HEK293 (cell line): ENCODE results near the gene DNAJB11.

ENCODE experiments used
- EGR2 ChIP-seq: fragments of 450-650 bp; formaldehyde crosslinking; IDR thresholded peaks from 2 replicates; pipeline ENCODE4 v1.5.1; 2016; ENCODE audit warnings: low read depth, missing biosample characterization, missing genetic modification characterization
- GLIS2 ChIP-seq: fragments of 450-650 bp; formaldehyde crosslinking; IDR thresholded peaks from 2 replicates; pipeline ENCODE4 v1.5.1; 2016; ENCODE audit warnings: missing biosample characterization, missing genetic modification characterization
- KLF7 ChIP-seq: fragments of 450-650 bp; formaldehyde crosslinking; IDR thresholded peaks from 2 replicates; pipeline ENCODE4 v1.5.1; 2016; ENCODE audit warnings: missing biosample characterization, missing genetic modification characterization, borderline replicate concordance
- KLF9 ChIP-seq: fragments of 450-650 bp; formaldehyde crosslinking; IDR thresholded peaks from 2 replicates; pipeline ENCODE4 v1.5.1; 2016; ENCODE audit warnings: missing biosample characterization, missing genetic modification characterization, low read depth
- OSR2 ChIP-seq: fragments of 450-650 bp; formaldehyde crosslinking; IDR thresholded peaks from 2 replicates; pipeline ENCODE4 v1.5.1; 2016; ENCODE audit warnings: missing biosample characterization, missing genetic modification characterization
- SETDB1 ChIP-seq: IDR thresholded peaks from one replicate; pipeline ENCODE4 v1.6.1; 2017; ENCODE audit warnings: mild to moderate bottlenecking, low read length, moderate library complexity, mixed read lengths; ENCODE audit not compliant: insufficient read length
- ZBTB17 ChIP-seq: fragments of 450-650 bp; formaldehyde crosslinking; IDR thresholded peaks from 2 replicates; pipeline ENCODE4 v1.5.1; 2016; ENCODE audit warnings: missing biosample characterization, missing genetic modification characterization
- ZBTB21 ChIP-seq: fragments of 450-650 bp; formaldehyde crosslinking; IDR thresholded peaks from 2 replicates; pipeline ENCODE4 v1.5.1; 2017; ENCODE audit warnings: missing biosample characterization, missing genetic modification characterization
- ZFHX2 ChIP-seq: fragments of 450-650 bp; formaldehyde crosslinking; conservative IDR thresholded peaks from 2 replicates; pipeline ENCODE4 v1.5.1; 2016; ENCODE audit warnings: missing biosample characterization, missing genetic modification characterization
- ZFP69B ChIP-seq: fragments of 450-650 bp; formaldehyde crosslinking; IDR thresholded peaks from 2 replicates; pipeline ENCODE4 v1.5.1; 2016; ENCODE audit warnings: missing biosample characterization, missing genetic modification characterization
- ZNF16 ChIP-seq: fragments of 450-650 bp; formaldehyde crosslinking; IDR thresholded peaks from 2 replicates; pipeline ENCODE4 v1.5.1; 2016; ENCODE audit warnings: low read depth, missing biosample characterization, missing genetic modification characterization
- ZNF2 ChIP-seq: fragments of 450-650 bp; formaldehyde crosslinking; IDR thresholded peaks from 2 replicates; pipeline ENCODE4 v1.5.1; 2016; ENCODE audit warnings: missing biosample characterization, missing genetic modification characterization
- ZNF501 ChIP-seq: fragments of 450-650 bp; formaldehyde crosslinking; IDR thresholded peaks from 2 replicates; pipeline ENCODE4 v1.5.1; 2016; ENCODE audit warnings: missing biosample characterization, missing genetic modification characterization
- ZNF521 ChIP-seq: fragments of 450-650 bp; formaldehyde crosslinking; IDR thresholded peaks from 2 replicates; pipeline ENCODE4 v1.5.1; 2017; ENCODE audit warnings: missing biosample characterization, mild to moderate bottlenecking, missing genetic modification characterization
- ZNF791 ChIP-seq: fragments of 450-650 bp; formaldehyde crosslinking; IDR thresholded peaks from 2 replicates; pipeline ENCODE4 v1.5.1; 2016; ENCODE audit warnings: missing biosample characterization, missing genetic modification characterization
- ZNF837 ChIP-seq: fragments of 450-650 bp; formaldehyde crosslinking; IDR thresholded peaks from 2 replicates; pipeline ENCODE4 v1.5.1; 2016; ENCODE audit warnings: missing biosample characterization, missing genetic modification characterization
- ZNF843 ChIP-seq: fragments of 450-650 bp; formaldehyde crosslinking; IDR thresholded peaks from 2 replicates; pipeline ENCODE4 v1.5.1; 2016; ENCODE audit warnings: missing biosample characterization, missing genetic modification characterization
- ZSCAN16 ChIP-seq: fragments of 450-650 bp; formaldehyde crosslinking; IDR thresholded peaks from 2 replicates; pipeline ENCODE4 v1.5.1; 2016; ENCODE audit warnings: missing biosample characterization, missing genetic modification characterization
- TF ChIP-seq, protein P1 (sequence below): fragments of 450-650 bp; IDR thresholded peaks from 2 replicates; pipeline ENCODE4 v1.5.1; 2018; ENCODE audit warnings: missing biosample characterization, mild to moderate bottlenecking, missing genetic modification characterization
- TF ChIP-seq, protein P2 (sequence below): fragments of 450-650 bp; formaldehyde crosslinking; IDR thresholded peaks from 2 replicates; pipeline ENCODE4 v1.5.1; 2016; ENCODE audit warnings: missing biosample characterization, missing genetic modification characterization
- TF ChIP-seq, protein P3 (sequence below): fragments of 450-650 bp; formaldehyde crosslinking; IDR thresholded peaks from 2 replicates; pipeline ENCODE4 v1.5.1; 2017; ENCODE audit warnings: missing biosample characterization, missing genetic modification characterization
- TF ChIP-seq, protein P4 (sequence below): fragments of 450-650 bp; formaldehyde crosslinking; IDR thresholded peaks from 2 replicates; pipeline ENCODE4 v1.5.1; 2016; ENCODE audit warnings: missing biosample characterization, missing genetic modification characterization
- TF ChIP-seq, protein P5 (sequence below): fragments of 450-650 bp; formaldehyde crosslinking; IDR thresholded peaks from 2 replicates; pipeline ENCODE4 v1.5.1; 2016; ENCODE audit warnings: missing biosample characterization, missing genetic modification characterization
- TF ChIP-seq, protein P6 (sequence below): fragments of 450-650 bp; formaldehyde crosslinking; conservative IDR thresholded peaks from 2 replicates; pipeline ENCODE4 v1.5.1; 2016; ENCODE audit warnings: low read depth, missing biosample characterization, missing genetic modification characterization

DNAJB11 gene

DNA sequence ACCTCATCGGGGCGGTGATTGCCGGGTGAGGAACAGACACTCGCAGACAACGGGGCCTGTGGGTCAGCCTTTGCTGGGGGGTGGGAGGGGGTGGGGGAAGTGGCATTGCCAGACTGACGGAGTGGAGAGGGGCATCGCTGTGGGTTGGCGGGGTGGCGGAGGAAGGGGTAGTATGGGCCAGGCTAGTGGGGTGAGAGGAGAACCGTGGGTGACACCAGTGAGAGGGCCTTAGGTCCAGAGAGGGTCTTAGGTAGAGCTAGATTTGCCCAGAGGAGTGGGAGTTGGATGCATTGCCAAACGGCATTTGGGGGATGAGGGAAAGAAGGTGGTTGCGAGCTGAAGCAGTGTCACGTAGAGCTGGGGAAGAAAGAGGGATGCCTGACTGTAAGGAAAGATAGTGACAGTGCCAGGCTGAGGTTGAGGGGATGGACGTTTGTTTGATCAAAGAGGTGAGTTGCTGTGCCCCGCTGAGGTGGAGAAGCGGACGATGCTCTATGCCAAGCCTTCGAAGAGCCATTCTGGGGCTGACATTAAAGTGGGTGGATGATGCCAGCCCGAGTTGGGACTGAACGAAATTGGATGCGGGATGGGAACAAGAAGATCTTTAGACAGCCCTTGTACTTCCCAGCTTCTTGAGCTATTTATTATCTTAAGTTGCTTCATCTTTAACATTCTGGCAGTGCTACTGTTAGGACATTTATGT lies 572 bp downstream of the DNAJB11 start (continued):
- TF ChIP-seq ZNF791 (tag by site-specific recombination) = no peak
- 0 out of 2 replicates have a peak, but pooled peaks have one; percentile 12 for TF ChIP-seq ZNF501
- TF ChIP-seq ZNF16 = no peak
- TF ChIP-seq ZNF2 (tag by site-specific recombination) = no peak
- TF ChIP-seq ZBTB21 (tag by site-specific recombination) = no peak
- TF ChIP-seq OSR2 (tag by site-specific recombination) = no peak
- TF ChIP-seq ZBTB17 (tag by site-specific recombination) = no peak
- TF ChIP-seq ZFP69B (tag by site-specific recombination) = no peak
- no peak for TF ChIP-seq ZNF843
- peak; percentile 47; the same call in 1 of the 2 replicates for TF ChIP-seq ZFHX2
- TF ChIP-seq KLF9 = no peak
- no peak for TF ChIP-seq SETDB1
- TF ChIP-seq, protein P1, sequence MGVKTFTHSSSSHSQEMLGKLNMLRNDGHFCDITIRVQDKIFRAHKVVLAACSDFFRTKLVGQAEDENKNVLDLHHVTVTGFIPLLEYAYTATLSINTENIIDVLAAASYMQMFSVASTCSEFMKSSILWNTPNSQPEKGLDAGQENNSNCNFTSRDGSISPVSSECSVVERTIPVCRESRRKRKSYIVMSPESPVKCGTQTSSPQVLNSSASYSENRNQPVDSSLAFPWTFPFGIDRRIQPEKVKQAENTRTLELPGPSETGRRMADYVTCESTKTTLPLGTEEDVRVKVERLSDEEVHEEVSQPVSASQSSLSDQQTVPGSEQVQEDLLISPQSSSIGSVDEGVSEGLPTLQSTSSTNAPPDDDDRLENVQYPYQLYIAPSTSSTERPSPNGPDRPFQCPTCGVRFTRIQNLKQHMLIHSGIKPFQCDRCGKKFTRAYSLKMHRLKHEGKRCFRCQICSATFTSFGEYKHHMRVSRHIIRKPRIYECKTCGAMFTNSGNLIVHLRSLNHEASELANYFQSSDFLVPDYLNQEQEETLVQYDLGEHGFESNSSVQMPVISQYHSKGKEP (tag by site-specific recombination) = no peak
- TF ChIP-seq EGR2 (tag by site-specific recombination) = peak; percentile 25; the same call in 1 of the 2 replicates
- no peak for TF ChIP-seq ZNF837
- TF ChIP-seq KLF7 = no peak
- no peak for TF ChIP-seq ZSCAN16 (tag by site-specific recombination)
- TF ChIP-seq GLIS2 (tag by site-specific recombination) = no peak
- TF ChIP-seq, protein P2, sequence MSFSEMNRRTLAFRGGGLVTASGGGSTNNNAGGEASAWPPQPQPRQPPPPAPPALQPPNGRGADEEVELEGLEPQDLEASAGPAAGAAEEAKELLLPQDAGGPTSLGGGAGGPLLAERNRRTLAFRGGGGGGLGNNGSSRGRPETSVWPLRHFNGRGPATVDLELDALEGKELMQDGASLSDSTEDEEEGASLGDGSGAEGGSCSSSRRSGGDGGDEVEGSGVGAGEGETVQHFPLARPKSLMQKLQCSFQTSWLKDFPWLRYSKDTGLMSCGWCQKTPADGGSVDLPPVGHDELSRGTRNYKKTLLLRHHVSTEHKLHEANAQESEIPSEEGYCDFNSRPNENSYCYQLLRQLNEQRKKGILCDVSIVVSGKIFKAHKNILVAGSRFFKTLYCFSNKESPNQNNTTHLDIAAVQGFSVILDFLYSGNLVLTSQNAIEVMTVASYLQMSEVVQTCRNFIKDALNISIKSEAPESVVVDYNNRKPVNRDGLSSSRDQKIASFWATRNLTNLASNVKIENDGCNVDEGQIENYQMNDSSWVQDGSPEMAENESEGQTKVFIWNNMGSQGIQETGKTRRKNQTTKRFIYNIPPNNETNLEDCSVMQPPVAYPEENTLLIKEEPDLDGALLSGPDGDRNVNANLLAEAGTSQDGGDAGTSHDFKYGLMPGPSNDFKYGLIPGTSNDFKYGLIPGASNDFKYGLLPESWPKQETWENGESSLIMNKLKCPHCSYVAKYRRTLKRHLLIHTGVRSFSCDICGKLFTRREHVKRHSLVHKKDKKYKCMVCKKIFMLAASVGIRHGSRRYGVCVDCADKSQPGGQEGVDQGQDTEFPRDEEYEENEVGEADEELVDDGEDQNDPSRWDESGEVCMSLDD (tag by site-specific recombination) = no peak
- TF ChIP-seq, protein P3, sequence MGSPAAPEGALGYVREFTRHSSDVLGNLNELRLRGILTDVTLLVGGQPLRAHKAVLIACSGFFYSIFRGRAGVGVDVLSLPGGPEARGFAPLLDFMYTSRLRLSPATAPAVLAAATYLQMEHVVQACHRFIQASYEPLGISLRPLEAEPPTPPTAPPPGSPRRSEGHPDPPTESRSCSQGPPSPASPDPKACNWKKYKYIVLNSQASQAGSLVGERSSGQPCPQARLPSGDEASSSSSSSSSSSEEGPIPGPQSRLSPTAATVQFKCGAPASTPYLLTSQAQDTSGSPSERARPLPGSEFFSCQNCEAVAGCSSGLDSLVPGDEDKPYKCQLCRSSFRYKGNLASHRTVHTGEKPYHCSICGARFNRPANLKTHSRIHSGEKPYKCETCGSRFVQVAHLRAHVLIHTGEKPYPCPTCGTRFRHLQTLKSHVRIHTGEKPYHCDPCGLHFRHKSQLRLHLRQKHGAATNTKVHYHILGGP = no peak
- TF ChIP-seq ZNF521 = no peak
- TF ChIP-seq, protein P4, sequence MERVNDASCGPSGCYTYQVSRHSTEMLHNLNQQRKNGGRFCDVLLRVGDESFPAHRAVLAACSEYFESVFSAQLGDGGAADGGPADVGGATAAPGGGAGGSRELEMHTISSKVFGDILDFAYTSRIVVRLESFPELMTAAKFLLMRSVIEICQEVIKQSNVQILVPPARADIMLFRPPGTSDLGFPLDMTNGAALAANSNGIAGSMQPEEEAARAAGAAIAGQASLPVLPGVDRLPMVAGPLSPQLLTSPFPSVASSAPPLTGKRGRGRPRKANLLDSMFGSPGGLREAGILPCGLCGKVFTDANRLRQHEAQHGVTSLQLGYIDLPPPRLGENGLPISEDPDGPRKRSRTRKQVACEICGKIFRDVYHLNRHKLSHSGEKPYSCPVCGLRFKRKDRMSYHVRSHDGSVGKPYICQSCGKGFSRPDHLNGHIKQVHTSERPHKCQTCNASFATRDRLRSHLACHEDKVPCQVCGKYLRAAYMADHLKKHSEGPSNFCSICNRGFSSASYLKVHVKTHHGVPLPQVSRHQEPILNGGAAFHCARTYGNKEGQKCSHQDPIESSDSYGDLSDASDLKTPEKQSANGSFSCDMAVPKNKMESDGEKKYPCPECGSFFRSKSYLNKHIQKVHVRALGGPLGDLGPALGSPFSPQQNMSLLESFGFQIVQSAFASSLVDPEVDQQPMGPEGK (tag by site-specific recombination) = no peak
- TF ChIP-seq, protein P5, sequence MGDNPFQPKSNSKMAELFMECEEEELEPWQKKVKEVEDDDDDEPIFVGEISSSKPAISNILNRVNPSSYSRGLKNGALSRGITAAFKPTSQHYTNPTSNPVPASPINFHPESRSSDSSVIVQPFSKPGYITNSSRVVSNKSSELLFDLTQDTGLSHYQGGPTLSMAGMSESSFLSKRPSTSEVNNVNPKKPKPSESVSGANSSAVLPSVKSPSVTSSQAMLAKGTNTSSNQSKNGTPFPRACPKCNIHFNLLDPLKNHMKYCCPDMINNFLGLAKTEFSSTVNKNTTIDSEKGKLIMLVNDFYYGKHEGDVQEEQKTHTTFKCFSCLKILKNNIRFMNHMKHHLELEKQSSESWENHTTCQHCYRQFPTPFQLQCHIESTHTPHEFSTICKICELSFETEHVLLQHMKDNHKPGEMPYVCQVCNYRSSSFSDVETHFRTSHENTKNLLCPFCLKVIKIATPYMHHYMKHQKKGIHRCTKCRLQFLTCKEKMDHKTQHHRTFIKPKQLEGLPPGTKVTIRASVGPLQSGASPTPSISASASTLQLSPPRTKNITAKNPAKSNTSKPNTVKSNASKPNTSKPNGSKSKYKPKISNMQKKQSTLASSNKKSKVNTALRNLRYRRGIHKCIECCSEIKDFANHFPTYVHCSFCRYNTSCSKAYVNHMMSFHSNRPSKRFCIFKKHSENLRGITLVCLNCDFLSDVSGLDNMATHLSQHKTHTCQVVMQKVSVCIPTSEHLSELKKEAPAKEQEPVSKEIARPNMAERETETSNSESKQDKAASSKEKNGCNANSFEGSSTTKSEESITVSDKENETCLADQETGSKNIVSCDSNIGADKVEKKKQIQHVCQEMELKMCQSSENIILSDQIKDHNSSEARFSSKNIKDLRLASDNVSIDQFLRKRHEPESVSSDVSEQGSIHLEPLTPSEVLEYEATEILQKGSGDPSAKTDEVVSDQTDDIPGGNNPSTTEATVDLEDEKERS (tag by site-specific recombination) = no peak
- TF ChIP-seq, protein P6, sequence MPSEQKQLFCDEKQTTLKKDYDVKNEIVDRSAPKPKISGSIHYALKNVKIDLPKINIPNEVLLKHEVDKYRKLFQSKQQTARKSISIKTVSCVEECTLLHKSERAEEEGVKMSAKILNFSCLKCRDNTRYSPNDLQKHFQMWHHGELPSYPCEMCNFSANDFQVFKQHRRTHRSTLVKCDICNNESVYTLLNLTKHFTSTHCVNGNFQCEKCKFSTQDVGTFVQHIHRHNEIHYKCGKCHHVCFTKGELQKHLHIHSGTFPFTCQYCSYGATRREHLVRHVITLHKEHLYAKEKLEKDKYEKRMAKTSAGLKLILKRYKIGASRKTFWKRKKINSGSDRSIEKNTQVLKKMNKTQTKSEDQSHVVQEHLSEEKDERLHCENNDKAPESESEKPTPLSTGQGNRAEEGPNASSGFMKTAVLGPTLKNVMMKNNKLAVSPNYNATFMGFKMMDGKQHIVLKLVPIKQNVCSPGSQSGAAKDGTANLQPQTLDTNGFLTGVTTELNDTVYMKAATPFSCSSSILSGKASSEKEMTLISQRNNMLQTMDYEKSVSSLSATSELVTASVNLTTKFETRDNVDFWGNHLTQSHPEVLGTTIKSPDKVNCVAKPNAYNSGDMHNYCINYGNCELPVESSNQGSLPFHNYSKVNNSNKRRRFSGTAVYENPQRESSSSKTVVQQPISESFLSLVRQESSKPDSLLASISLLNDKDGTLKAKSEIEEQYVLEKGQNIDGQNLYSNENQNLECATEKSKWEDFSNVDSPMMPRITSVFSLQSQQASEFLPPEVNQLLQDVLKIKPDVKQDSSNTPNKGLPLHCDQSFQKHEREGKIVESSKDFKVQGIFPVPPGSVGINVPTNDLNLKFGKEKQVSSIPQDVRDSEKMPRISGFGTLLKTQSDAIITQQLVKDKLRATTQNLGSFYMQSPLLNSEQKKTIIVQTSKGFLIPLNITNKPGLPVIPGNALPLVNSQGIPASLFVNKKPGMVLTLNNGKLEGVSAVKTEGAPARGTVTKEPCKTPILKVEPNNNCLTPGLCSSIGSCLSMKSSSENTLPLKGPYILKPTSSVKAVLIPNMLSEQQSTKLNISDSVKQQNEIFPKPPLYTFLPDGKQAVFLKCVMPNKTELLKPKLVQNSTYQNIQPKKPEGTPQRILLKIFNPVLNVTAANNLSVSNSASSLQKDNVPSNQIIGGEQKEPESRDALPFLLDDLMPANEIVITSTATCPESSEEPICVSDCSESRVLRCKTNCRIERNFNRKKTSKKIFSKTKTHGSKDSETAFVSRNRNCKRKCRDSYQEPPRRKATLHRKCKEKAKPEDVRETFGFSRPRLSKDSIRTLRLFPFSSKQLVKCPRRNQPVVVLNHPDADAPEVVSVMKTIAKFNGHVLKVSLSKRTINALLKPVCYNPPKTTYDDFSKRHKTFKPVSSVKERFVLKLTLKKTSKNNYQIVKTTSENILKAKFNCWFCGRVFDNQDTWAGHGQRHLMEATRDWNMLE (tag by site-specific recombination) = no peak
